ENCODE results near the gene GAD1. TPM values are rescaled to one million over a fixed set of nuclear protein-coding genes. Genes with fewer than 3 reads are reported as not detected.

The GAD1 gene
- total and polyA plus RNA-seq, 2 donors: 0.43 to 0.85 TPM

DNA sequence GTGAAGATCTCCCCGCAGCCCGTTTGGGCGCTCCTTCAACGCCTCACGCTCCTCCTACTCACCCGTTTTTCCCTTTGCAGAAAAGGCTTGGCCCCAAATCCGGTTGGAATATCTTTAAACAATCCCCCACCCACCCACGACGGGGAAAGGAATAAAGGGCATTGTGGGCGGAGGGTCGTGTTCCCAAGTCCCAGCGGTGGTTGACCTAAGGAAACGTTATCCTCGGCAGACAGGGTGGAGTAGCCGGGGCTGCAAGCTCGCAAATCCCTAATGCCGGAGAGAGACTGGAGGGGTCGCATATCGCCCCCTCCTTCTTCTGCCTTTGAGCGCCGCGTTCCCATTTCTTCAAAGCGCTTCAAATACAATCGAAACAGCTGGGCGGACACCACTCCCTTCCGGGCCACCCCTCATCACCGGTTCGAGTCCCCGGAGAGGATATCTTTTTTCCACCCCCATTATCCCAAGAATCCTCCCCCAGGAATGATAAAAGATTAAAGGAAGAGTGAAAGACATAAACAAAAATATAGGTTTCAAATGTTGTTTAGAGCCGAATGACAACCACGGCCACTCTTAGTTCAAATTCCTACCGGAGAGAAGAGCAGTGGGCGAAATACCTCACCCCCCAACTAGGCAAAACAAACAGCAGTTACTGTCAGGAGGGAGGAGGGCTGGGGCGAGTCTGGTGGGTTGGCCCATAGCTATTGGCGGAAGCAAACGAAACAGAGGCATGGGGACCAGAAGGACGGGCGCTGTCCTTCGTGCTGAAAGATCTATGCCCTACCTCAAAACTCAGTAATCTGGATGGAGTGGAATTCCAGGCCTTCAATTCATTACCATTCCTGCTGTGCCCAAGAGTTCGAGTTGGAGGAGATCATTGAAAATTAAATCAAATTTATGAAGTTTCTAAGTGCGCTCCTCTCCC lies 2.8 kb upstream of the GAD1 start:
- WGBS: 3% methylated on average over 41 of the region's 41 CpGs
- no peaks in the 10 kb centered on the region for H3K36me3 ChIP-seq (ENCODE audit: insufficient read depth)
- no peak for DNase-seq (ENCODE audit: extremely low spot score)
- H3K4me3 ChIP-seq (ENCODE audit: low read depth, low read length): no peak overlapping the region
- H3K4me1 ChIP-seq (ENCODE audit: insufficient read depth): no peaks in the 10 kb centered on the region
- H3K27ac ChIP-seq (ENCODE audit: low read depth): no peak overlapping the region

DNA sequence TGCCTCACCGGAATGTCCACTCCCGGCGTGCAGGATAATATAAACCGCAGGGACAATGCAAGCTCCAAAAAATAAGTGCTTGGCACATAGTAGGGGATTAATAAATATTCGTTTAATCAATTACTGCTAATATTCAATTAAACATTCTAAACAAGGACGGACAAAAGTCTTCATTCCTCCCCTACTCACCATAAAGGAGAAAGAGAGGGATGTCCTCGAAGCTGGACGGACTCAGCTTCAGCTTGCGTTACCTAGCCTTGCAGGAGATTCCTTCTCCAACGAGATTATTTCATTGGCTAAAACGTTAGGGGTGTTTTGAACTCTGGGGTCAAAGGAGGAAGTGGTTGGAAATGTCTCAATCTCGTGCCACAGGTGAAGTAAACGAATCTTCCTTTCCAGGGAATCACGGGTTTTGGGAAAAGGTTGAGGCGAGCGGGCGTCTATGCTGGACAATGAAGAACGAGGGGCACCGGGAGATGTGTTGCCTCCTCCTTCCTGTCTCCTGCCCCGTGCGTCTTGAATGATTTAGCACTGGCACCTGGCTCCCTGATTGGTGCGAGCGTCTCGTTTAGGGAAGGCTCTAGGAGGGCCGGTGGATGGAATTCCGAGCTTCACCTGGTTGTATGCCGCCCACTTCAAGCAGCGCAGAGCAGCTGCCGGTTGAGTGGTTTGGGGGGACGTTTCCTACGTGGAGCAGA lies 2.0 kb upstream of the GAD1 start:
- WGBS: 10% methylated on average over 31 of the region's 31 CpGs
- no peak overlapping the region for H3K27ac ChIP-seq (ENCODE audit: low read depth)

DNA sequence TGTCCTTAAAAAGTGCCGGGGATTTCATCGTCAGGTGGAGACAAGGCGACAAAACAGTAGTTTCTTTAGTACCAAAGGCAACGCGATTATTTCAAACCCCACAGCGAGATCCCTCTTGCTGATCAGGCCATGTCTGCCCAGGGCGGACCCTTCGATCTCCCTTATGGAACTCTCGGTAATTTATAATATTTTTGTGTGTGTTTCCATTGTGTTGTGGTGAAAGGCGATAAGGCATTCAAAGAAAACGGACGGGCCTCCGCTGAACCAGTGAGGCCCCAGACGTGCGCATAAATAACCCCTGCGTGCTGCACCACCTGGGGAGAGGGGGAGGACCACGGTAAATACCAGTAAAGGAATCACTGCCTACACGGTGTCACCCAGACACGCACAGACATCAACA lies 1.4 kb upstream of the GAD1 start:
- 5% methylated on average over 19 of the region's 19 CpGs for WGBS
- Histone ChIP-seq H3K27ac (ENCODE audit: low read depth) (no peak overlapping the region), H3K4me1 (ENCODE audit: insufficient read depth) (no peaks in the 10 kb centered on the region), H3K4me3 (ENCODE audit: low read depth, low read length) (no peak overlapping the region), H3K36me3 (ENCODE audit: insufficient read depth) (no peaks in the 10 kb centered on the region)
- DNase-seq (ENCODE audit: extremely low spot score): no peak

More for the DNA sequence above, 2.0 kb upstream of the GAD1 start:
- DNase-seq (ENCODE audit: extremely low spot score): no peak
- Histone ChIP-seq H3K36me3 (ENCODE audit: insufficient read depth) (no peaks in the 10 kb centered on the region), H3K4me3 (ENCODE audit: low read depth, low read length) (no peak overlapping the region), H3K4me1 (ENCODE audit: insufficient read depth) (no peaks in the 10 kb centered on the region)

DNA sequence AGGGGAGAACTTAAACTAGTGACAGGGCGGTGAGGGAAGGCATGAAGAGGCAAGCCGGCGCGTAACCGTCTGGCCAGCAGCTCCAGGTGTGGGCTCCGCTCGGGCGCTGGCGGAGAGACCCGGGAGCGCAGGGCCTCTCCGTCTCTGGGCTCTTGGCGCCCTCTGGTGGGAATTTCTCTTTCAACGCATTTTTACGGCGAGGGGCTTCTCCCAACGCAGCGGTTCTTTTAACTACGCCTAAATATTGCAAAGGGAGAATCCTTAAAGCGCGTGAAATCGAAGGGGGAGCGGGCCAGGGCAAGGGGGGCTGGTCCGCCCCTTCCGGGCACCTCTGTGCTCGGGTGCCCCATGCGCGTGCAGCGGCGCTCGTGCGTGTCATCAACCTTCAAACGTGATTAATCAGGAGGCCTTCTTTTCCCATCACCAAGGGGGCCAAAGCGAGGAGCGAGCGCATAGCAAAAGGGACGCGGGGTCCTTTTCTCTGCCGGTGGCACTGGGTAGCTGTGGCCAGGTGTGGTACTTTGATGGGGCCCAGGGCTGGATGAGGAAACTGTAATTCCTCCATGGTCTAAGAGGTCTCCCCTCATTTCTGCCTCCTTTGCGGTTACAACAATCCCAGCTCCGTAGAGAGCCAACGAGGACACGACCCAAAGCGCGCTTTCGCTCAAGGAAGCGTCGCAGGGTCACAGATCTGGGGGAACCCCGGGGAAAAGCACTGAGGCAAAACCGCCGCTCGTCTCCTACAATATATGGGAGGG lies 762 bp upstream of the GAD1 start:
- Histone ChIP-seq H3K36me3 (ENCODE audit: insufficient read depth) (no peaks in the 10 kb centered on the region), H3K4me3 (ENCODE audit: low read depth, low read length) (no peak overlapping the region), H3K27ac (ENCODE audit: low read depth) (no peak overlapping the region), H3K4me1 (ENCODE audit: insufficient read depth) (no peaks in the 10 kb centered on the region)
- WGBS: 2% methylated on average over 52 of the region's 52 CpGs
- peak; percentile 43 for DNase-seq (ENCODE audit: extremely low spot score)

DNA sequence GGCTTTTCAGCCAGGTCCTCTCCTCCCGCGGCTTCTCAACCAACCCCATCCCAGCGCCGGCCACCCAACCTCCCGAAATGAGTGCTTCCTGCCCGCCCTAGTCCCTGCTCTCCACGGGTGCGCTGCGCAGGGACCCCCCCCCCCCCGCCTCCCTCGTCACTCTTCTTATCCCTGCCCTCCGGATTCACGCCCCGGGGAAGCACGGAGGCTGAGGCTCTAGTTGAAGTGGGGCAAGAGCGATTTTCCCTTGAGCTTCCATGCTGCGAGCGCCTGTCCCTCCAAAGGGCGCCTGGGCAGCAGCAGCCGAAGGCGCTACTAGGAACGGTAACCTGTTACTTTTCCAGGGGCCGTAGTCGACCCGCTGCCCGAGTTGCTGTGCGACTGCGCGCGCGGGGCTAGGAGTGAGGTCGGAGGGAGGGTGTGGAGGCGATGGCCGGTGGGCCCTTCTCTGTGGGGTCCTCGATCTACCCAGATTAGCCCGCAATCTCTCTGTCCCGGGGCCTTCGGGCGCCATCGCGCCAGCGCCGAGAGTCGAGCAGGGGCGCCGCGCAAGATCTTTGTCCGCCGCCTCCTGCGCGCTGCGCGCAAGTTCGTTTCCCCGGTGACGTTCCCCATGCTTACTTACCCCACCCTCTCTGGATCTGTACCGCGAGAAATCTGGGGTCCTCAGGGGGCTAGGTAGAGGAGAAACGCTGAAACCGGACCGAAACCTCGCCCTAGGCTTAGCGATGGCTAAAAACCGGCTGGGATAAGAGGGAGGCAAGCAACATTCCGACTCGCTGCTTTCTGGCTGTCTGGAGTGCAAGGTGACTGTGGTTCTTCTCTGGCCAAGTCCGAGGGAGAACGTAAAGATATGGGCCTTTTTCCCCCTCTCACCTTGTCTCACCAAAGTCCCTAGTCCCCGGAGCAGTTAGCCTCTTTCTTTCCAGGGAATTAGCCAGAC lies 677 bp downstream of the GAD1 start:
- H3K36me3 ChIP-seq (ENCODE audit: insufficient read depth): no peaks in the 10 kb centered on the region
- peak overlapping the region; percentile 36 for H3K4me3 ChIP-seq (ENCODE audit: low read depth, low read length)
- no peaks in the 10 kb centered on the region for H3K4me1 ChIP-seq (ENCODE audit: insufficient read depth)
- DNase-seq (ENCODE audit: extremely low spot score): no peak
- WGBS: under 1% methylated on average over 69 of the region's 69 CpGs
- H3K27ac ChIP-seq (ENCODE audit: low read depth): no peak overlapping the region

DNA sequence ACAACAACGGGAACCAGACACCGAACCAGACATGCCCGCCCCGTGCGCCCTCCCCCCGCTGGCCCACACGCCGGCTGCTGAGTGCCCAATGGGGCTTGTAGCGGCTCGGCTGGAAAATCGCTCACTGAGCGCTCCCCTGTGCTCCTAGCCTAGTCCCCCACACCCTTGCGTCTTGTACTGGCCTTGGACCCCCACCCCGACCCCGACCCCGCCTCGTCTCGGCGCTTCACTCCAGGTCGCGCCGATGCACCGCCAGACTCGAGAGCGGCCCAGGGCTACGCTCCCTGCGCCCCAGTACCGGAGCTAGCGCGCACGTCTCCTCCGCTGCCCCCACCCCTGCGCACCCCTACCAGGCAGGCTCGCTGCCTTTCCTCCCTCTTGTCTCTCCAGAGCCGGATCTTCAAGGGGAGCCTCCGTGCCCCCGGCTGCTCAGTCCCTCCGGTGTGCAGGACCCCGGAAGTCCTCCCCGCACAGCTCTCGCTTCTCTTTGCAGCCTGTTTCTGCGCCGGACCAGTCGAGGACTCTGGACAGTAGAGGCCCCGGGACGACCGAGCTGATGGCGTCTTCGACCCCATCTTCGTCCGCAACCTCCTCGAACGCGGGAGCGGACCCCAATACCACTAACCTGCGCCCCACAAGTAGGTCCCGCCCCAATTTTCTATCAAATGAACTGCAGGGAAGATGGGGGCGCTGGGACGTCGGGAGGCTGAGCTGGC lies 1.5 kb downstream of the GAD1 start:
- 2% methylated on average over 60 of the region's 60 CpGs for WGBS
- no peak for DNase-seq (ENCODE audit: extremely low spot score)
- no peaks in the 10 kb centered on the region for H3K4me1 ChIP-seq (ENCODE audit: insufficient read depth)
- no peaks in the 10 kb centered on the region for H3K36me3 ChIP-seq (ENCODE audit: insufficient read depth)
- H3K4me3 ChIP-seq (ENCODE audit: low read depth, low read length): peak overlapping the region; percentile 36
- no peak overlapping the region for H3K27ac ChIP-seq (ENCODE audit: low read depth)

DNA sequence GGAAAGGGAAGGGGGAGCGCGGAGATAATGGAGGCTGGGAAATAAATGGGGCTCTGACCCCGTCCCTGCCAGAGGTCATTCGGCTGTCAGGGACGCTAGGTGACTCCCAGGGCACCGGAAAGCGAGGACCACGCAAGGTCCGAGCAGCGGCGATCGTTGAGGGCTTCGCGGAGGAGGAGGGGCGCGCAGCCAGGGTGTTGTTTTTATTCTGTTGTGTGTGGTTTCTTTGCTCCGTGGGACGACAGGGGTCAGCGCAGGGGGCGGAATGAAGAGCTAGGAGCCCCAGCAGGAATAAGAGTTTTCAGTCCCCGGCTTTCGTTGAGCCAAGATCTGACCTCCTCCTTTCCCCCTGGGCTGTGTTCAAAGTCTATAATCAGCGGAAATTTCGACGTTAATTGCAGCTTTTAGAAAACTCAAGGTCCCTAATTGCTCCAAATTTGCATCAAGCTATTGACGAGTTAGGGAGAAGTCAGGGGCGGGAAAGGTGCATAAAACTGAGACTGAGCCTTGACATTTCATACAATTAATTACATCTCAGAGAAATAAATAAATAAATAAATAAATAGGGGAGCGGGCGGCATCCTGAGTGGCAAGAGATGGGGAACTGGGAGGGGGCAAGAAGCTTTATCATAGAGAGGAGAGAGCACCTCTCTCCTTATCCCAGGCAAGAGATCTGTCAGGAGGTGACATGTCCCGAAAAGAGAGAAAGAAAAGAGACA lies 2.2 kb downstream of the GAD1 start:
- Histone ChIP-seq H3K36me3 (ENCODE audit: insufficient read depth) (no peaks in the 10 kb centered on the region), H3K4me1 (ENCODE audit: insufficient read depth) (no peaks in the 10 kb centered on the region), H3K4me3 (ENCODE audit: low read depth, low read length) (no peak overlapping the region), H3K27ac (ENCODE audit: low read depth) (no peak overlapping the region)
- 6% methylated on average over 30 of the region's 30 CpGs for WGBS
- DNase-seq (ENCODE audit: extremely low spot score): no peak

DNA sequence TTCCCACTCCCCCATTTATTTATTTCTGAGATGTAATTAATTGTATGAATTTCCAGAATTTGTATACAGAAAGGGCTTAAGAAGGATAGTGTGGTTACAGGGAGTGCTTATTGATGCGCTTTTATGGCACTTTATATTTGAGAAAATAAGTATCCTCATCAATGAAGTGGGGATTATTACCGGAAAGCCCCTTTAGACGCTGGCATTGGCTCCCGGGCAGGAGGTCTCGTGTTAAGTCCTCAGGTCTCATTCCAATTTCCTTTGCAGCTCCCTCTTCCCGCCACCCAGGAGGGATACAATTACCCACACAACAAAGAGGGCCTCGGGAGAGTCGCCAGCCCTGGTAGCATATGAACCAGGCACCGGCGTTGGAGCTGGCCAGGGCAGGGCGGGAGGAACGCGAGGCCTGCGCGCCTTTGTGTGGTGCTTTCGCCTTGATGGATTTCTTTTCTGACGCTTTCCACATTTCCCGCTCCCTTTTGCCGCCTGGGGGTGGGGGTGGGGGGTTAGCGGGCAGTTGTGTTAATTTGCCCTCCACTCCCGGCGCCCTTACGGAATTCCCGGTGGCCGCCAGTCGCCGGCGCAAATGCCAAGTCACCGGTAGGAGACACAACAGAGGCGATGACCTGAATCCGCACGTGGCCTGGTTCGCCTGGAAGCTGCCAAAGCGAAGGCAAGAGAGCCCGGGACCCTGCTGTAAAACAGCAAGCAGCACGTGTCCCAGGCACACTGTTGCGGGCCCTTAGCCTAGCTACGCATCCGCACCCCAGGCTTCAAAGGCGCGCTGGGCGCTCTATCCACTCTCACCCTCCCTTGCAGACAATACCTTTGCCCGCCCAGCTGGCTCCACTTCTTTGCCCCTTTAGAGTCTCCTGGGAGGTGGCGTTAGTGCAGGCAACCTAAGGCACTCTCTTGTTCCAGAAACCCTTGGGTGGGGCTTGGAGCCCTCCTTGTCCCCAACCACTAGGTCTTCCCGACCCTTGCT lies 3.3 kb downstream of the GAD1 start:
- no peaks in the 10 kb centered on the region for H3K4me1 ChIP-seq (ENCODE audit: insufficient read depth)
- DNase-seq (ENCODE audit: extremely low spot score): no peak
- WGBS: 12% methylated on average over 45 of the region's 45 CpGs
- H3K4me3 ChIP-seq (ENCODE audit: low read depth, low read length): no peak overlapping the region
- H3K36me3 ChIP-seq (ENCODE audit: insufficient read depth): no peaks in the 10 kb centered on the region
- H3K27ac ChIP-seq (ENCODE audit: low read depth): no peak overlapping the region

DNA sequence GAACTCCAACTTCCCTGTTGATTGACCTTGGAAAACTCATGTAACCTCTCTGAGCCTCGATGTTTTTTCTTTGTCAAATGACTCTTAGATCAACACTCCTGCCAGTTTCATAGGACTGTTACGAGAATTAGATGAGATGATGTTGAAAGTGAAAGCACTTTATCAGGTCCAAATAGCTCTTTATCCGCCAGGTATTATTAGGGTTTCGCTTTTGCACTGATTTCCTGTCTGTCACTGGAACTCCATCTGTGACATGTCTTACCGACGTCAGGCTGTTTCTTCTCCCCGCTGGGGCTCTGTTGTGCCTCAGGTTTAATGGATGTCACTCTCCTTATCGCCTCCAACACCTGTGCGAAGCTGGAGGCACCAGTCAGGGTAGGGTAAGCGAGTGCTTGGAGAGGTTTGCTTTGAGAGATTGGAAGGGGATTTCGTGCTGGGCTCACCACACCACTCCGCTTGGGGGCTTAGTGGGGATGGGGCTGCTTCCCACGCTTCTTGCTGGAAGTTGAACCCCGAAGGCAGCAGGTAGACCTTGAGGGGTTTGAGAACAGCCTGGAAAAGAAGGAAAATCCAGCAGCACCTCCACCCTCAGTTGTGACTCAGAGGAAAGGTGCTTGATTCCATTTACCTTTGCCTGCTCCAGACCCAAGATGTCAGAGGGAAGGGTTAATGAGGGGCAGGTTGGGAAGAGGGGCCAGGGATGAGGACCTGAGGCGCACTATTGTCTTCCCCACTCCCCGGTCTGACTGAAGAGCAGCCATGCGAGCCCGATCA lies 4.3 kb downstream of the GAD1 start:
- H3K4me1 ChIP-seq (ENCODE audit: insufficient read depth): no peaks in the 10 kb centered on the region

DNA sequence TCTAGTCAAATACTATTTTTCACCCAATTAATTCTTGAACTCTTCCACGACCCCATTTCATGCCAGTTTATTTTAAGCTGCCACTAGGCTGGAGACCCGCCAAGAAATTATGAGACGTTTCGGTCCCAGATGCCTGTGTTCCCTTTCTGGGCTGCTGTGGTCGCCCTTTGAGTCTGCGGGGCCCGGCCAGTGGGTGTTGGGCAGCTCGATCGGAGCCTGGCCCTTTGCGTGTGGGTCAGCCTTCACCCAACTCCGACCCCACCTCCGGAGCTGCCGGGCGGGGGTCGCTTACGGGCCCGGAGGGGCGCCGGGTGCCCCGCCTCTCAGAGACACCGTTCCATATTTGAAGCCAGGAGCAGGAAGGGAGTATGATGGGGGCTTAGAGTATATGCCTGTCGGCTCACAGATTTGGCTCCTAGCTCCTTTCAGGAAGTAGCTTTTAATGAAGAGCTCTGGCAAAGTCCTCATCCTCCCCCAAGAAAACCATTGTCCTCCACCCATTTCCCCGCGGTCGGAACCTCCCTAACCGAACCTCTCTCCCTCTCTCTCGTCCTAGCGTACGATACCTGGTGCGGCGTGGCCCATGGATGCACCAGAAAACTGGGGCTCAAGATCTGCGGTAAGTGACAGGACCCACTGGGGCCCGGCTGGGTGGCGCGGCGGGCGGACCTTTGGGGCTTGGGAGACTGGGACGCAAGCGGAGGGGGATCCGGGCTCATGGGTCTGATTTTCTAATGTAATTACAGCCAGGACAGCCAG lies 5.0 kb downstream of the GAD1 start:
- Histone ChIP-seq H3K4me1 (ENCODE audit: insufficient read depth) (no peaks in the 10 kb centered on the region), H3K4me3 (ENCODE audit: low read depth, low read length) (no peak overlapping the region), H3K36me3 (ENCODE audit: insufficient read depth) (no peaks in the 10 kb centered on the region), H3K27ac (ENCODE audit: low read depth) (no peak overlapping the region)
- DNase-seq (ENCODE audit: extremely low spot score): no peak
- WGBS: 16% methylated on average over 40 of the region's 40 CpGs

More for the DNA sequence above, 4.3 kb downstream of the GAD1 start:
- DNase-seq (ENCODE audit: extremely low spot score): no peak
- 24% methylated on average over 18 of the region's 18 CpGs for WGBS
- Histone ChIP-seq H3K36me3 (ENCODE audit: insufficient read depth) (no peaks in the 10 kb centered on the region), H3K27ac (ENCODE audit: low read depth) (no peak overlapping the region), H3K4me3 (ENCODE audit: low read depth, low read length) (peak overlapping the region; percentile 11)

Data from urinary bladder (tissue), 4 donors.